Activated T-cell treated with anti-CD3 and anti-CD28 coated beads, Interleukin-2, amount 50 U/mL, for 48 hours (primary cell): ENCODE measurements around the gene CCDC183.
"Not testable (repeated sequence)": the region's sequence is repeated elsewhere in the genome, so short reads cannot be mapped to it uniquely, and the experiment has no call there.

Experiments used
- DNase-seq, 2 experiments: peaks; one replicate each; pipeline ENCODE4 v3.0.0-alpha.2; 2020

Gene CCDC183

DNA sequence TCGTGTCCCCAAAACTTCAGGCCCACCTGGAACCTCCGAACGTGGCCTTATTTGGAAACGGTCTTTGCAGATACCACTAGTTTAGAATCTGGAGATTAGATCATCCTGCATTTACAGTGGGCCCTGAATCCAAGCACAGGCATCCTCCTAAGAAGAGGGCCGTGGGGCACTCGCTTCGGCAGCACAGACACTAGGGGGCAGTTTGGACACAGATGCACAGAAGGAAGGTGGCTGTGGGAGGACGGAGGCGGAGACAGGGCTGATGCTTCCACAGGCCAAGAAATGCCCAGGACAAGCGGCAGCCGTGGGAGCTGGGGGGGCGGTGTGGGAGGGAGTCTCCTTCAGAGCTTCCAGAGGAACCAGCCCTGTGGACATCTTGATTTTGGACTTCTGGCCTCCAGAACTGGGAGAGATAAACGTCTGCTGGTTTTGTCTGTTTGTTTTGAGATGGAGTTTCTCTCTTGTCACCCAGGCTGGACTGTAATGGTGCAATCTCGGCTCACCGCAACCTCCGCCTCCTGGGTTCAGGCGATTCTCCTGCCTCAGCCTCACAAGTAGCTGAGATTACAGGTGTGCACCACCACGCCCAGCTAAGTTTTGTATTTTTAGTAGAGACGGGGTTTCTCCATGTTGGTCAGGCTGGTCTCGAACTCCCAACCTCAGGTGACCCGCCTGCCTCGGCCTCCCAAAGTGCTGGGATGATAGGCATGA, 35.1 kb upstream of the CCDC183 start:
- peak in 1 of 2 experiments; percentile 54 for DNase-seq

DNA sequence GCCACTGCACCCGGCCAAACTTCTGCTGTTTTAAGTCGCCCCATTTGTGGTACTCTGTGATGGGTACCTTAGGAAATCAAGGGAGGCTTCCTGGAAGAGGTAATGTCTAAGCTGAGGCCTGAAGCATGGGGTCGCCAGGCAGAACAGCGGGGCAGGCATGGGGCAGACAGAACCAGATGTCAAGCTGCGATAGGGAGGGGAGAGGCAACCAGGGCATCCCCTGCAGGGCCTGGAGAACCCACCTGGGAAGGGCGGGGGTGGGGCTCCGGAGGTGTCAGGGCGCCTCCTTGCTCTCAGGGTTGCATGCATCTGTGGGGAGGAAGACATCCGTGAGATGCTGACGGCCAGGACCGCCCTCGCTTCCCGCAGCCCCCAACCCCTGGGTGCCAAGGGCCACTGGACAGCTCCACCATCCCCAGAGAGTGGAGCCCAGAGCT, 34.6 kb upstream of the CCDC183 start:
- no peak for DNase-seq

DNA sequence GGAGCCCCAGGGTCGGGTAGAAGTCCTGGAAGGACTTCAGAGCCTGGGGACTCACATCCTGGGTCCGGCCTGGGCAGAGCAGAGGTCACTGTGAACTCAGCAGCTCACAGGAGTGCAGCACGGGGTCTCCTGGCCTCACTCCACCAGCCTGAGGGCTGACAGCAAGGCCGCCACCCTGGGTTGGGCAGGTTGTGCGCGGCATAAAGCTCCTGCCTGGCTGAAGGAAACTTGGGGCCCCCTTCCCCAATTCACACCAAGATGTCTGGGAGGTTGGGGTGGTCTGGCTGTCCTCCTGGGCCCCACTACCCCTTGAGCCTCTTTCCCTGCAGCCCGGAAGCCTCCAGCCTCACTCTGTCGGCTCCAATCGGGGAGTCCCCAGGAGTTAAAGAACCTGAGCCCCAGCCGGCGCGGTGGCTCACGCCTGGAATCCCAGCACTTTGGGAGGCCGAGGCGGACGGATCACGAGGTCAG, 33.9 kb upstream of the CCDC183 start:
- DNase-seq, result no peak

DNA sequence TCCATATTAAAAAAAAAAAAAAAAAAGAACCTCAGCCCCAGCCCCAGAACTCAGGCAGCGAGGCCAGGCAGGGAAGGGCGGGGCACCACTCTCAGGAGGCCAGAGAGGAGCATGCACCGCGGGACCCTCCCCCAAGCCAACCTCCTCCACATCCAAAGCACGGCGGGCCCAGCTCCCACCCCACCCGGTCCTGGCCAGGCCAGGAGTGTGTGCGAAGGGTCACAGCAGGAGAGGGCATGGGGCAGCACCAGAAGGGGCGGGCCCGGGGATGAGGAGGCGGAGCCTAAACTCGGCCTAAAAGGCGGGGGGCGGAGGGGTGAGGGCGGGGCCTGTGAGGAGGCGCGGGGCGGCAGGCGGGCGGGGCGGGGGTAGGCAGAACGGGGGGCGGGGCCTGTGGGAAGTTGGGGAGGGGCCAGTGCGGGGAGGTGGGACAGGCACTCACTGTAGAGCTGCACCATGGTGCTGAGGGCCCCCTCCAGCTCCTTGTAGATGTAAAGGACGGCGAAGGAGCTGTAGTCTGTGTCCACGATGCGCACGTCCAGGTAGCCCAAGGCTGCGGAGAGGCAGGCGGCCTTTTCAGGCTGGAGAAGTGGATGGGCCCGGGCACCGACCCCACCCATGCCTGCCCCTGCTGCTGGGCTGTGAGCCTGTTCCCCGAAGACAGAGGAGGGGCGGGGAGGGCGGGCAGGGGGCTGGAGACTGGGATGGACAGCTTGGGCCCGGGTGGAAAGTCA, 33.1 kb upstream of the CCDC183 start:
- peak; percentile 66 to 73 for DNase-seq

DNA sequence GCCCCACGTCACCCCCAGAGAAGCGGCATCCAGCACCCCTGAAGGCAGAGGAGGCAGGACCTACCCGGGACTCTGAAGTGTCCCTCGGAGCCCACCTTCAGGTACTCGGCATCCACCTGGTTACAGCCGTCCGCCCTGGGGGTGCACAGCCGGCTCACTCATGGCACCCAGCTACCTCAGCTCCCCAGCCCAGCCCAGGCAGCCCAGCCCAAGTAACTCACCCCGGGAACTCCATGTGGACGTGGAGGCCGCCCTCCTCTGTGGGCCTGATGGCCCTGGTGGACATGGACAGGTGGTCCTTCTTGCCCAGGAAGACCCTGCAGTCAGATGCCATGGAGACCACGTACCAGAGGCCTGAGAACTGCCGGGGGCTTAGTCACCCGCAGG, 32.5 kb upstream of the CCDC183 start:
- DNase-seq, result no peak

DNA sequence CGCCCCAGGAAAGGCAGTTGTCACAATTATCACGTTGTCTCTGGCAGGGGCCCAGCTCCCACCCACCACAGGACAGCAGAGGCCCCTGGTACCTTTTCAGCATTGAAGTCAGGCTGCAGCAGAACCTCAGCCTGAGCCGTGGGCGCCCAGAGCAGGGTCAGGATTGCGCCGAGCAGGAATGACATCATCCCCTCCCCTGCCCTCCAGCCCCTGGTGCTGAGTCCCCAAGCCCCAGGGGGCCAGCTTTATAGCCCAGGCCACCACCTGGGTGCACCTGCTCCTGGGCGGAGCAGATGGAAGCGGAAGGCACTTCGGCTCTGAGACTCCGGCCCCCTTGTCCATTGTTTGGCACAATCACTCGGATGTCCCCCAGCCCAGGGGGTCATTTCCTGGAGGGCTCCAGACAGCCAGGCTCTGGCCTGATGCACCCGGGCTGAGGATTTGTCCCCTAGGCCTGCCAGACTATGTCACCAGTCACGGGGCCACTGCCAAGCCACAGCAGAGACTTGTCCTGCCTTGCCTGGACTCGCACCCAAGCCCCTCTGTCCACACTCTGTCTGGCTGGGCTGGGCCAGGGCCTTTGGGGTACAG, 31.7 kb upstream of the CCDC183 start, which contains the start of gene LCN15:
TSS of gene LCN15 (minus strand) at position 218 of the 591 bp plus-strand sequence. CDS start at position 188, 30 bp downstream.
- no peak for DNase-seq

DNA sequence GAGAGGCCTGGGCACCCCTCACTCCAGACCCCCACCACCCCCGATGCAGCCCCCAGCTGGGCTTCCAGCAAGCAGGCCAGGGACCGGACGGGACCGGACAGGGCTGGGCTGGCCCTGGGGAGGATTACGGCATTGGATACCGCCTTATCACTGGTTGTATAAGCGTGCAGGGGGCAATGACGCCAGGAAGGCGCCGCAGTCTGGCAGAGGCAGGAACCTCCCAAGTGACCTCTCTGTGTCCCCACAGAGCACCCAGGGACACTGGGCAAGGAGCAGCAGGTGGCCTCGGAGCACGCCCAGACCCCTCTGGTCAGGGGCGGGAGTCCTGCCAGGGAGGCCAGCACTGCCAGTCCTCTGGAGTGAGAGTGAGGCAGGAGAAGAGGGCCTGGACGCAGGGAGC, 31.1 kb upstream of the CCDC183 start:
- DNase-seq, result no peak

DNA sequence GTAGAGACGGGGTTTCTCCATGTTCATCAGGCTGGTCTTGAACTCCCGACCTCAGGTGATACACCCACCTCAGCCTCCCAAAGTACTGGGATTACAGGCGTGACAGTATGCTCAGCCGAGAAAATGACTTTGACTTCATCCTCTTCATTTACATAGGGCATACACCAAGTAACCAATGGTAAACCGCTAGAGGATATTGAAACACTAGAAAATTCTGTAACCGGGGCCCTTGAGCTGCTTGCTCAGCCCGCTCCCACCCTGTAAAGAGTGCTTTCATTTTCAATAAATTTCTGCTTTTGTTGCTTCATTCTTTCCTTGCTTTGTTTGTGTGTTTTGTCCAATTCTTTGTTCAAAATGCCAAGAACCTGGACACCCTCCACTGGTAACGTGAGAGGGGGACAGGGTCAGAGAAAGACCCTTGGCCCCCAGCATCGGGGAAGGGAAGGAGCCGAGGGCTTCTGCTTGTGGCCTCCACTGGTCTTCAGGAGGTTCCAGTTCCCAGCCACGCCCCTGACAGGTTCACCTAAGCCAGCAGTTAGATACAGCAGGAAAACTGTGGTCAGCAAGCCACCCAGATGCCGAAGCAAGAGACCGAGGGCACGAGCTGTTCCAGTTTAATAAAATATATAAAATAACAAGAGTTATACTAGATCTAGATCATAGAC, 30.3 kb upstream of the CCDC183 start:
- DNase-seq, result not testable (repeated sequence)

DNA sequence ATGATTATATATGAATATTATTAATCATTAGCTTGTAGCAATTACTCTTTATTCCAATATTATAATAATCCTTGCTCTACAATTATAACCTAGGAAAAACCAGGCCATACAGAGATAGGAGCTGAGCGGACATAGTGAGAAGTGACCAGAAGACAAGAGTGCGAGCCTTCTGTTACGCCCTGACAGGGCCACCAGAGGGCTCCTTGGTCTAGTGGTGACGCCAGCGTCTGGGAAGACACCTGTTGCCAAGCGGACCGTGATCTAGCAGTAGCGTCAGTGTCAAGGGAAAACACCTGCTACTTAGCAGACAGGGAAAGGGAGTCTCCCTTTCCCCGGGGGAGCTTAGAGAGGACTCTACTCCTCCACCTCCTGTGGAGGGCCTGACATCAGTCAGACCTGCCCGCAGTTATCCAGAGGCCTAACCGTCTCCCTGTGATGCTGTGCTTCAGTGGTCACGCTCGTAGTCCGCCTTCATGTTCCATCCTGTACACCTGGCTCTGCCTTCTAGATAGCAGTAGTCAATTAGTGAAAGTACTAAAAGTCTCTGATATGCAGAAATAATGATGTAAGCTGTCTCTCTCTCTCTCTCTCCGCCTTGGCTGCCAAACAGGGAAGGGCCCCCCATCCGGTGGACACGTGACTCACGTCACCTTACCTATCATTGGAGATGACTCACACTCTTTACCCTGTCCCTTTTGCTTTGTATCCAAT, 29.6 kb upstream of the CCDC183 start:
- DNase-seq, result peak; percentile 57 to 66

DNA sequence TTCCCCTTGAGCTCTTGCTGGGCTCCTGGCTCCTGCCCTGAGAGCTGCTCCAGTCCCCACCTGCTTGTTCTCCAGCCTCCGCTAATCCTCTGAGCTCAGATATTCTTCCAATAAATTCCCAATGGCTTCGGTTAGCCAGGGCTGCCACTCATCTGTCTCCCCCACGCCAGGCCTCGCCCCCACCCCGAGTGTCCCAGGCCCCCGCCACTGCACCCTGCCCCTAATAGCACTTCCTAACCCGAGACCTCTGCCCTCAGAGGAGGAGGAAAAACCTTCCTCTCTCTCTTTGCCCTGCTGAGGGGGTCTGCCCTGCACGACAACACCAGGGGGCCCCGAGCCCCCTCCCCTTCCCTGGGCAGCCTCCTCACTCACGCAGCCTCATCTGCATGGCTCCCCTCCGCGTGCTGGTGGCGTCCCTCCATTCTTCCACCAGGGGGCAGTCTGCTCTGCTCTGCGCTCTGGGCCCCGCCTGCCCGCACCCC, 26.4 kb upstream of the CCDC183 start:
- peak; percentile 67 to 75 for DNase-seq

DNA sequence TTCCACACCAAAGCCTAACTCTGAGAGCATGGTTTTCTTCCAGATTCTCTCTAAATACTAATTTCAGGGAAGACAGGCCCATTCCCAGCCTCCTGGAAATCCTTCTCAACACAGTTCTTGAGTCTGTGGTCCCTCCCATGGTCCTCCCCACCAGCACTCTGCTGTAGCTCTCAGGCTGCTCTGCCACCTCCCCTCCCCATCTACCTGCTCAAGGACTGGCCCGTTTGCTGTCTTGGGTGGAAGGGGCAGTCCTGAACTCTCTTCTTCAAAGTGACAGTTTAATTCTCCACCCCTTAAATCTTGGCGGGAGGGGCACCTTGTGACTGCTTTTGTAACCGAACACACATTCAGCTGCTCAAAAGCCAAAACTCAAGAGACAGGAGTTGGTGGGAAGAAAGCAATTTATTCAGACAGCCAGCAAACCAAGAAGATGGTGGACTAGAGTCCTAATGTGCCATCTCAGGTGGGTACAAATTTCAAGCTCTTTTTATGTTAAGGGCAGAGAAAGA, 24.2 kb upstream of the CCDC183 start:
- DNase-seq, result no peak

DNA sequence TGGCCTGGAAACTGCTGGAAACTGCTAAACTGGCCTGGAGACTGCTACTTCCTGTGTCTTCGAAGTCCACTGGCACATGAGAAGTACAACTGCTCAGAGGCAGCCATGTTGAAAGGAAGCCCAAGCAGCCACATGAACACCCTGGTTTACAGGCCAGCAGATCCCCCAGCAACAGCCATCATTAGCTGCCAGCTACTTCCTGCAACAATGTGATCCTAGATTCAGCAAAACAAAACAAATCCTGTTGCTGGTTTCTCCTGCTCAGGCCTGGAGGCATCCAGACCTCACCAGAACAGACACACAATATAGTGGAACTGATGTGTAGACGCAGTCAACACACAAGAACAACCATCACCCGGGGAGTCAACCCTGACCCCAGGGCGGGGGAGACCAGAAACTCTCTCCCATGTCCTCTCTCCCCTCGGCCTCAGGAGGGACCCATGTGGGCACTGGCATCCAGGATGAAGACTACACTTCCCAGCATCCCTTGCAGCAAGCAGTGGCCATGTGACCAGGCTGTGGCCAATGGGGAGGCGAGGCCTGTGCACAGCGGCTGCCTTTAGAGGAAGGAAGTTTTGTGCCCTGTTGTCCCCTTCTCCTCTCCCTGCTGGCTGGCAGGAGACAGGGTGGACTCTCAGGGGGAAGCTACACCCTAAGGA, 22.6 kb upstream of the CCDC183 start:
- peak; percentile 44 to 56 for DNase-seq

DNA sequence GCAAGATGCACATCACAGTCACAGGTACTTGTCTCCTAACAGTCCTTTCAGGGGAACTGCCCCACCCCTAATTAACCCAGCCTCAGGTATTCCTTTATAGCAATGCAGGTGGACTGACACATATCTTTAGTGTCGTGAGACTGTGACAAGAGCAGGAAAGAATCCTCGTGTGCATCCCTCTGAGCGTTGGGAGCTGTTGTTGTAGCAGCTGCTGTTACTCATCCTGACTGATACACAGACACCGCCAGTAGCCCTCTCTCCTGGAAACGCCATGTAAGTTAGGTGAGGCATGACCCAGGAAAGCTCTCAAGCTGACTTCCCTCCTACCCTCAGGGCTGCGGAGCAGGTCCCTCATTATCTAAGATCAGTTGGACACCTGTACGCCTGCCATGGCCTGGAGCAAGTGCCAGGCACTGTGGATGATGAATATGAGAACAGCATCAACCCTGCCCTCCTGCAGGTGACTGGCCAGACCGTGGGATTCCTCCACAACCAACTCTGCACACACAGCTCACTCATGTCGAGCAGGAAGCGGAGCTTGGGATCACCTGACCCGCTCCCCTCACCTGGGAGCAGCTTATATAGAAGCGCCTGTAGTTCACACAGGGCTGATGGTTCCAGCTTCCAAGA, 21.6 kb upstream of the CCDC183 start:
- DNase-seq, result no peak

DNA sequence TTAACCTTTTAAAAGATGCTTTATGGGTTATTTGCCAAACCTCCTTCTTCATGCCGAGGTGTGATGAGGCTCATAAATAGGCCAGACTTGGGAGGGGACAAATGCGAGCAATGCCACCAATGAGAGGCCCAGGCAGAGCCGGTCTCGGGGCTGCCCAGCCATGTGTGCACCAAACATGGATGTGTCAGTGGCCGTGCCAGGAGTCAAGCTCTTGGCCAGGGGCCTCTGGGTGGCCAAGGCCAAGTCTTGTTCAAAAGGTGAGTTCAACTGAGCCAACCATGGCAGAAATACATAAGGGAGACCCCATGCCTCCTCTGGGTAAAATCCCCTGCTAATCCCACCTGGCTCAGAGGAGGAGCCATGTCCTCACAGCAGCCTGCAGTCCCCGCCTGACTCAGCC, 20.9 kb upstream of the CCDC183 start:
- DNase-seq, result no peak

DNA sequence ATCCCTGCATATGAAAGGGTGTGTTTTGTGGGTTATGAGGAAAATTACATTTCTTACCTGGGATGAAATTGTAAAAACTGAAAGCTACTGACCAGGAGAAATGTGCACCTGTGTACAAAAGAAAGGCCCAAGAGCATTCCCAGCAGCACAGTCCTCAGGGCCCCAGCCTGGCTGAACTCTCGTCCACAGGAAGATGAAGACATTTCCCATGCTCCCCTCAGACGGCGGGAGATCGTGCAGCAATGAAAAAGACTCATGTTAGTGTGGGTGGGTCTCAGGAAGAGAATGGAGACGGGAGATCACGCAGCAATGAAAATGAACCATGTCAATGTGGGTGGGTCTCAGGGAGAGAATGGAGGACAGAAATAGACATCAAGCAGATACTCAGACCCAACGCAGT, 19.2 kb upstream of the CCDC183 start:
- no peak for DNase-seq

DNA sequence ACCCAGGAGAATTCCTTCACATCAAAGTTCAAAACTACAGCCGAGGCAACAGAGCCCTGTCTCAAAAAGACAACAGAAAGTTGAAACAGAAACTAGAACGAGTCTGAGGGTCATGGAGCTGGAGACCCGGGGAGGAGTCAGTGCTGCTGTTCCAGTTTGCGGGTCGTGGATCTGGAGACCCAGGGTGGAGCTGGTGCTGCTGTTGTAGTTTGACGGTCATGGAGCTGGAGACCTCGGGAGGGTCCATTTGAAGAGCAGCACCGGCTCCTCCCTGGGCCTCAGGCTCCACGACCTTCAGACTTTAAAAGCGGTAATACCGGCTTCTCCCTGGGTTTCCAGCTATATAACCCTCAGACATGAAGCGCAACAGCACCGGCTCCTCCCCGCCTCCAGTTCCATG, 18.8 kb upstream of the CCDC183 start:
- no peak for DNase-seq

DNA sequence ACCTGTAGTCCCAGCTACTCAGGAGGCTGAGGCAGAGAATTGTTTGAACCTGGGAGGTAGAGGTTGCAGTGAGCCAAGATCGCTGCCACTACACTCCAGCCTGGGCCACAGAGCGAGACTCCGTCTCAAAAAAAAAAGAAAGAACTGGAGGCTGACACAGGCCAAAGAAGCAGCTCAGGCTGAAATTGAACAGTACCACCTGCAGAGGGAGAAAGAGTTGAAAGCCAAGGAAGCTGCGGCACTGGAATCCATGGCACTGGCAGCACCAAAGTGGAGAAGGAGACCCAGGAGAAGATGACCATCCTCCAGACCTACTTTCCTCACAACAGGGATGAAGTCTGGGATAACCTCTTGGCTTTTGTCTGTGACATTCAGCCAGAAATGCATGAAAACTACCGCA, 16.3 kb upstream of the CCDC183 start:
- no peak for DNase-seq

DNA sequence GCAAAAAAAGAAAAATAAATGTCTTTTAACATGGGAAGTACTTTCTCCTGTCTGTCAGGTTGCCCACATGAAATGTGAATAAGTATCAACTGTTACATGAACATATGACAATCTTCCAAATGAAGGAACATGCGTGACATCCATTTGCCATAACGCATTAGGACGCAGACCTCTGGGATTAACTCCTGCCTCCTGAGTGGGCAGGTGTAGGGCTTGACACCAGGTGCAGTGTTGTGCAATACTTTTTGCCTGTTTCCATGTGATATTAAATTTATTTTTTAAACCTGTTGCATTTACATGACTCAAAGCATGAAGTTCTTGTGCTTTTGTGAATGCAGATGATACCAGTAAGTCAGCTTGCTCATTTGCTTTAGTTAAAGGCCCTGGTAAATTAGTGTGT, 13.7 kb upstream of the CCDC183 start:
- DNase-seq, result no peak

DNA sequence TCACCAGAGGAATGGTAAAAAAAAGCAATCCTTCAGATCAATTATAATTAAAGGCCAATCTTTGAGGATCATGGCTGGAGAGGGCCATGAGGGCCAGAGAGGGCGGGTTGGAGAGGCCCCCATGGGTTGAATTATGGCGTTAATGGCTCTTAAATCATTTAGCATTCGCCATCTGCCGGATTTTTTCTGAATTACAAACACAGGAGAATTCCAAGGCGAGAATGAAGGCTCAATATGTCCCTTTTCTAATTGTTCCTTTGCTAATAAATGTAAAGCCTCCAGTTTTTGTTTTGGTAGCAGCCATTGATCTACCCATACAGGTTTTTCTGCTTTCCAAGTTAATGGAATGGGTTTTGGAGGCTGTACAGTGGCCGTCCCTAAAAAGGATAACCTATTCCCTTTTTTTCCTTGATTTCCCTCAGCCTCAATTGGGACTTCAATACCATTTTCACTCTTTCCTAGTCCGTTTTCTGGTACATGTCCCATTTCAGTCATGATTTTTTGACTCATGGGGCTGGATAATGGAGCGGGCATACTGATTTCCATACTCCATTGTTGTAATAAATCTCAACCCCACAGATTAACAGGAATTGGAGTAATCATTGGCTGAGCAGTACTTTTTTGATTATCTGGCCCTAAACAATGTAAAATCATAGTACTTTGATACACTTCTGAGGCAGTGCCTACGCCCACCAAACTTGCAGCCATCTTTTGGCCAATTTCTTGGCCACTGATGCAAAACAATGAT, 11.7 kb upstream of the CCDC183 start:
- DNase-seq, result no peak

DNA sequence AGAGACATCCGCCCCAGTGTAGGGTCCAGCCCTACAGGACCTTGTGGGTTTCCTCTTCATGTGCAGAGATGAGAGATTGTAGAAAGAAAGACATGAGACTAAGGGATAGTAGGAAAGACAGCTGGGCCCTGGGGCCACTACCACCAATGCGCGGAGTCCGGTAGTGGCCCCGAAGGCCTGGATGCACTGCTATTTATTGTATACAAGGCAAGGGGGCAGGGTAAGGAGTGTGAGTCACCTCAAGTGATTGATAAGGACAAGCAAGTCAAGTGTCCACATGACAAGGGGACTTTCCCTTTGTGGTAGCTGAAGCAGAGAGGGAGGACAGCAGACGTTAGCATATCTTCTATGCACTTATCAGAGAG, 11.2 kb upstream of the CCDC183 start:
- no peak for DNase-seq
